Right forelimb (tissue), 1 donor: Measurements from ENCODE around the gene DCANP1.

Experiments
- DNase-seq: peaks from one replicate; pipeline ENCODE4 v3.0.0-alpha.2; 2018

DCANP1 gene

DNA sequence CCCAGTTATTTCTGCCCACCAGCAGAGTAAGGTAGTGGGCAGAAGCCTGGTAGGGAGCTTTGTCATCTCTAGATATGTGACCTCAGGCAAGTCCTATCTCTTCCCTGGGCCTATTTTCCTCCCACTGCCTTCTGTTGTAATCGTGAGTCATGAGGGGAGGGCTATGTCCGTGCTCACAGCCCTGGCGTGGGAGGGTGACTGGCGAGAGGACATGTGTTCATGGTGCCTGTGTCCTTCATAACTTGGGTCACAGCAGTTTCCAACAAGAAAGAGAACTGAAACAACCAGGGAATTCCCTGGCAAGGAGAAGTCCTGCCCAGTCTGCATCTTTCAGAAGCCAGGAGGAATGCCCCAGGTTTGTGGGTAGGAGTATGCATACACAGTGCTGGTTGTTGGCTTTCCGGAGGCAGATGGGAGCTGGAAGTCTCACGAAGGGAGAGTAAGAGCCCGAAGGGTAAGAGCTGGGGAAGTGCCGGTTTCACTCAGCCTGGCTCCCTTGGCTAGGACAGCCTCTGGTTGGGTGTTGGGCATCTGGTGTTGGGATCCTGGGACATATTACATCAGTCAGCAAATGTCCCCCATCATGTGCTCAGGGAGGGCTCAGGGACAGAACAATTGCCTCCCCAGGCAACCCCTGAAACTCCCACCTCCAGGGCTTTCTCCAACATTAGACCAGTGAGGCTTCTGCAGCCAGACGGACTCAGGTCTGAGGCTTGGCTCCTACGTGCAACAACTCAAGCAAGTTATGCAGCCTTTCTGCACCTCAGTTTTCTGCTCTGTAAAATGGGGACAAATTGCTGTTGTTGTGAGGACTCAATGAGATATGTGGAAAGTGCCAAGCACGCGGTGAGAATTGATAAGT, 9.3 kb upstream of the DCANP1 start:
- DNase-seq: peak; percentile 41

DNA sequence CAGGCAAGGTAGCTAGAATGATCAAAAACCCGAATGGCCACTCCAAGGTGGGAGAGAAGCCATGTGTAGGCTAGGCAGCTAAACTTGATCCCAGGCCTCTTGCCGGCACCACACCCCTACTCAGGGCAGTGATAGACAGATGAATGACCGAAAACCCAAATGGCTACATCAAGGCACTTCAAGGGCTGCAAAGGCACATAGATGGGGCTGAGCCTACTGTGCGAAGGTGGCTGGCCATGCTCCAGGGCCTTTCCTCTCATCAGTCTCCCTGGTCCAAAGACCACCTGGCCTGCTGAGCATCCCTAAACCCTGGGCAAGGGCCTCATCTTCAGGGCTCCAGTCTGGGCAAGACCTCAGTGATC, 8.7 kb upstream of the DCANP1 start:
- DNase-seq: peak; percentile 26

DNA sequence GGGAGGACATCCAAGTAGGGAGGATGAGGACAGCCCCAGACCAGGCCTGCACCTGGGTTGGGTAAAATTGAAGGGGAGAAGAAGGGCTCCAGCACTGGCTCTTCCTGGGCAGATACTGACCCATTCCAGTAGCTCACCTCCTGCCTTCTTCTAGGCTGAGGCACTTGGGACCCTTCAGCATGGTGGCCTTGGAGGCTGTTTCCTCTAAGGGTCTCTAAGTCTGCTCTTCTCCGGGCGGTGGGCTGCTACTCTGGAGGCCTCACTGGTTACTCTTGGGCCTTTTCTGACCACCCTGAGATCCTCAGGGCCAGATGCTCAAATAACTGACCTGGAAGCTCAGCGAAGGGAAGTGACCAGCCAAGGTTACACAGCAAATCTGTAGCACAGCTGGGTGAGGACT, 7.8 kb upstream of the DCANP1 start:
- DNase-seq: peak; percentile 7

DNA sequence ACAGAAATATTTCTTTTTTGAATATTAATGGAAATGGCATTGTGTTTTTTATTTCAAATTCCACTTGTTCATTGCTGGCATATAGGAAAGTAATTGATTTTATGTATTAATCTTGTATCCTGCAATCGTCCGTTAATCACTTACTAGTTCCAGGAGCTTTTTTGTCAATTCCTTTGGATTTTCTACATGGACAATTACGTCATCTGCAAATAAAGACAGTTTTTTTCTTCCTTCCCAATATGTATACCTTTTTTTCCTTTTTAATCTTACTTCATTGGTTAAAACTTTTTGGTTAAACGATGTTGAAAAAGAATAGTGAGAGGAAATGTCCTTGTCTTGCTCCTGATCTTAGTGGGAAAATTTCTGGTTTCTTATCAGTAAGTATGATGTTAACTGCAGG, 6.5 kb upstream of the DCANP1 start:
- DNase-seq: no peak

DNA sequence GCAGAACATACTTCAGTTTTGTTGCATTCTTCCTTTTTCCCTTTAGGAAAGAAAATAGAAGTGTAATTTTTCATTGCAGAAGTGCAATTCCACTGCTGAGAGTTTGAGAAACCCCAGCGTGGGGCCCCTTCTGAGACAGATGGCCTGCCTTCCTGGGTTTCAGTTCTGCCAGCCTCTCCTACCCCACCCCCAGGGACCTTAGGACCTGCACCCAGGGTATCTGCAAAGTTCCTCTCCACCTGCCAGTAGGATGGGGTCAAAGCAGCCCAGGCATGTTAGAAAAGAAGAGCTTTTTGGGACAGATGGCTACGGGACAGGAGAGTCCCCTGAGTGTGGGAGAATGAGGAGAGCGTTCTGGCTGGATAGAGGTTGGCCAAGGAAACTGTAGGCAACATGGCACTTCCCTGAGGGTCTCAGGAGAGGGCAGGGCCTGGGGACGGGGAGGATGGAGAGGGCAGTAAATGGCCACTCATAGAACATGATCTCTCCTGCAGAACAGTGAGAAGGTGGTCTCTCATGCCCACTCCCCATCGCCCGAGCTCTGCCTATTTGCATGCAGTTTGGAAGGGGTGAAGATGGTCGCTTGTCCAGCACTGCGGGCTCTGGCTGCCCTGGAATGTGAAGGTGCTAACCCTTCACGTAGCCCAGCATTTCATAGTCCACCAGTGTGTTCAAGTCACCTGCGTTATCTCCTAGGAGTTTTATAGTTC, 5.3 kb upstream of the DCANP1 start, which contains the start of gene TIFAB:
TSS of gene TIFAB (minus strand) at position 31 of the 710 bp plus-strand sequence. CDS start 2,412 bp downstream, outside the sequence.
- DNase-seq: peak; percentile 37

DNA sequence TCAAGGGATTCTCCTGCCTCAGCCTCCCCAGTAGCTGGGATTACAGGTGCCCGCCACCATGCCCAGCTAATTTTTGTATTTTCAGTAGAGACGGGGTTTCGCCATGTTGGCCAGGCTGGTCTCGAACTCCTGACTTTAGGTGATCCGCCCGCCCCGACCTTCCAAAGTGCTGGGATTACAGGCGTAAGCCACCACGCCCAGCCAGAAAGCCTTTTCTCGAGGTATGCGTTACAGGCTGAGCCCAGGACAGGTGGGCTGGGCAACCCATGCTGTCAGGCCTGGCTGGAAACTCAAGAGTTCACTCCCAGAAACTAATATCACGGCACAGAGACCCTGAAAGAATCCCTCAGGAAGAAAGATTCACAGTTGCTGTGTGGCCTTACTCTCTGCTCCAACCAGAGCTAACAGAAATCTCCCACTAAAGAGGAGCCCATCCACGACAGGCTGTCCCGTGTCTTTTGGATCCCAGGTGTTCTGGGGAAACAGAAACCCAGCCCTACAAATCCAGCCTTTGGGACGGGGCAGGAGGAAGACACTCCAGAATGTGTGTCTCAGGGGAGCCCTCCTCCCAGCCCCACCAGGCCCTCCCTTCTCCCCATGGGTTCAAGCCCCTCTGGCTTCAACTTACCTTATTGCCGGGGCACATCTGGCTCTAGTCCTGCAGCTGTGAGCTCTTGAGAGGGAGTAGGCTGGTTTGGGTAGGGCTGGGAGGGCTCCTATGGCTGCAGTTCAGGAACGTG, 4.6 kb upstream of the DCANP1 start:
- peak; percentile 6 for DNase-seq

DNA sequence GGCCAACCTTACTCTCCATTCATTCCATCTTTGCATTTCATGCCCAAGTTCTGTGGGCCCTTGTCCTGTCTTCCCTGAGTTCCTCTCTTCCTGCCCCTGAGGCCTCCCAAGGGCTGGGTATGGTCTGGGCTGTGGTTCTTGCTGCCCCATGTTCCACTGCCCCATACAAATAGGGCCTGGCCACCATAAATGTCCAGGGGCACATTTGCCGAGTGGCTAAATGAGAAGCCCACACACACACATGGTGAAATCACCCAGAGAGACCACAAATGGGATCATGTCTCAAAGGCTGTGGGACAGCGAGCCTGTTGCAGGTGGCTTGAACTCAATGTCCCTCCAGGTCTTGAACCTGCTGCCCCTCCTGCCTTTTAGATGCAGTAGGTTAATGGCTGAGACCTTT, 3.8 kb upstream of the DCANP1 start:
- DNase-seq: peak; percentile 36

DNA sequence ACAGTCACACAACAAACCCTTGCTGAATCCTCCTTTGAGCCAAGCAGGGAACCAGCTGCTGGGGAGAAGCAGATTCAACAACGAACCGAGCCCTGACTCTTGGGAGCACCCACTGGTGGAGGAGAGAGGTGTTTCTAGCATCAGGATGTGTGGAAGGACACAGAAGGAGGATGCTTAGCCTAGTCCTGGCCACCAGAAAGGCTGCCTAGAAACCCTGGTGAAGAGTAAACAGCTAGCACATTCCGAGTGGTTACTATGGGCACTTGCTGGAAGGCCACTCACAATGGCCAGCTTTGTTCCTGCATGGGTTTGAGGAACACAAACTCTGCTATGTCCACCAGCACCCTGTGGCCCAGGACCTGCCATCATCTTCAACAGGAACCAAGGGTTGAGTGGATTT, 3.2 kb upstream of the DCANP1 start:
- DNase-seq: peak; percentile 17

DNA sequence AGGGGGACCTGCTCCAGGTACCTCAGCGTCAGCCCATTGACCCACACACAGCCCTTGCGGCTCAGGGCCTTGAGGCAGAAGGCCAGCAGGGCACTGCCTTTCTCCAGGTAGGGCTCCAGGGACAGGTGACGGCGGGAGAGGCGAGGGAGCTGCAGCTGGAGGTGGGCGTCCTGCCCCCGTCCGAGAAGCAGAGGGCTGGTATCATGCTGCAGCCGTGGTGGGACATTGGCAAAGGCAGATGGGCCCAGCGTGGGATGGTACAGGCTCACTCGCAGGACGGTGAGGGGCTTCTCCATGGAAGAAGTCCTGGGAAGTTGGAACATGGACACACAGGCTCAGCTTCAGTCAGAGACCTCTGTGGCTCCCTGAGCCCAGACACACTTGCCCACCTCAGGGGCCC, 2.5 kb upstream of the DCANP1 start:
- no peak for DNase-seq

DNA sequence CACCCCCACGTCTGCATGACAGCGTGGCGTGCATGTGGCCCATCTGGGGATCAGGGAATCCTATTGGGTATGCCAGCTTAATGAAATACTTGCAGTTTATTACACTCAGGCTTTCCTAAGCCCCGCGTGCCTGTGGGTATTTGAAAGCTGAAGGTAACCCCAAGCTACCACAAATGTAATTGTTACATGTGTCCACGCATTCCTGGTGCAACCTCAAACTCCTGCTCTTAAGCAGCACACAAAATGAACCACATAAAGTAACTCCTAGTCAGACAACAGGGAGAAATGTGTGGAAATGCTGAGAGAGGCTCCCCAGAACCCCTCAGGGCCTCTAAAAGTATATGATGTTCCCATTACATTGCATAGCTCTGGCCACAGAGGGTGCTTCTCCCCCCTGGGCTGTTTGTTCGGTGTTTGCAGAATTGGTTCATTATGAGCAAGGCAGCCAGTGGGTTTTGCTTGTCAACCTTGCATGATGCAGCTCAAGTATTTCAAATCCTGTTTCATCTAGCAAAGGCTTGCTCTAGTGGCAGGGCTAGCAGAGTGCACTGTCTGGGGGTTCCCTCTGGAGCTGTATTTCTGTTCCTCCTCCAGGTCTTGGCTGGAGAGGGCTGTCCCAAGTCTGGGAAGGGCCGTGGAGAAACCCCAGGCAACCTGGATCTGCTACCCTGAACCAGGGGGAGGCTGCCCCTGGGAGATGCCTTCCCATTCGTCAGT, 1.8 kb upstream of the DCANP1 start:
- peak; percentile 25 for DNase-seq

DNA sequence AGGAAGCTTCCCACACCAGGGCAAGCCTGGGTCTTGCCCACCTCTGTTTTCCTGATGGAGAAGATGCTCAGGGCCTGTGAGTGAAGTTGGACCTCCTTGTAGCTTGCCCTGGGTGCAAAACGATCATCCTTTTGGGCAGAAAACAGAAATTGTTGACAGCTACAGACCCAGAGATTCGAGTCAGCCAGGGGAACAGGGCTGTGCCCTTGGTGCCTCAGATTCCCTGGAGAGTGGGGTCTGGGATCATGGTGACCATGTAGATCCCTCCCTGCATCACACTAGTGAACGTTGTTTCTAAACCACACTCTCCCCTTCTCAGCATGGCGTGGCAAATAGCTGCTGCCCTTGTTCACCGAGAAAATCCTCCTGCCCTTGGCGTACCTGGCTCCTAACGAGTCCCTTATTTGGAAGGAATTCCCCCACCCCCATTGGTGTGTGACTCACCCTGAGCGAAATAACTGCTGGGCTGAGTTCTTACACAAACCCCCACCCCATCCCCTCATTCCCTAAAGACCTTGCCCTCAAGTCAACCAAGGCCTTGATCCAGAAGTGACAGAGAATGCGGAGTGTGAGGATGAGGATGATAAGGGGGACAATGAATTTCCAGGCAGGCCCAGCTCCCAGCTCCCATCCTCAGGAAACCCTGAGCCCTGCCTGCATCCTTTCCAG, 1.1 kb upstream of the DCANP1 start:
- peak; percentile 16 for DNase-seq

DNA sequence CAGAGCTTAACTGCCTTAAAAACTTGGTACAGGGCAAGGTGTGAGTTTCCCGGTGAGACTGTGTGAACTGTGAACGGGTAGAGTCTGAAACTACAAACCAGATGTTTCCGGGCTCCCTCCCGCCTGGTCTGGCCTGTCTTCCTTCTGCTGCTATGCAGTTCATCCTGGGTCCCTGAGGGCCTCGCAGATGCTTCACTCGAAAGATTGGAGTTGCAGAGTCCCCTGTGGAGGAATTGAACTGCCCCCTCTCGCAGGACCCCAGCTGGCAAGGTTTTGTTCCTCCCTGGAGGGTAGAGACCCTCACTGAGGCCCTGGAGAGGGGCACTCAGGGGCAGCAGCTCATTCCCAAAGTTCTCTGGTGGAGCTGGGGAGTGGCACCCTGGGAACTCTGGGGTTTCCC, 533 bp downstream of the DCANP1 start:
- DNase-seq: peak; percentile 43

DNA sequence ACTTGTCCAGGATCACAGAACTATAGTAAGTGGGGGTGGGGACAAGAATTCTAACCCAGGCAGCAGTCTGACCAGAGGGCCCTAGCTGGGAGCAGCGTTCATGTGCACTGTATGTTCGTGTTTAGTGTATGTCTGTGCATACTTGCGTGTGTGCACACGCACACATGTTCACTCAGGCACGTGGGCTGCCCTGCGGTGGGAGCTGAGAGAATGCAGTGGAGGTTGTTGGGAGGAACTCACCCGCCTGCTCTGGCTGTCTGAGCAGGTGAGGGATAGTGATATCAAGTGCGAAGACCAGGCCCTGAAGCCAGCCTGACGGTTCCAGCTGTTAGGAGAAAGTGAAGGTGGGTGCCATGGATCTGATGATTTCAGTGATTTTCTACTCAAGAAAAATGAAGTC, 942 bp downstream of the DCANP1 start:
- DNase-seq: peak; percentile 35

DNA sequence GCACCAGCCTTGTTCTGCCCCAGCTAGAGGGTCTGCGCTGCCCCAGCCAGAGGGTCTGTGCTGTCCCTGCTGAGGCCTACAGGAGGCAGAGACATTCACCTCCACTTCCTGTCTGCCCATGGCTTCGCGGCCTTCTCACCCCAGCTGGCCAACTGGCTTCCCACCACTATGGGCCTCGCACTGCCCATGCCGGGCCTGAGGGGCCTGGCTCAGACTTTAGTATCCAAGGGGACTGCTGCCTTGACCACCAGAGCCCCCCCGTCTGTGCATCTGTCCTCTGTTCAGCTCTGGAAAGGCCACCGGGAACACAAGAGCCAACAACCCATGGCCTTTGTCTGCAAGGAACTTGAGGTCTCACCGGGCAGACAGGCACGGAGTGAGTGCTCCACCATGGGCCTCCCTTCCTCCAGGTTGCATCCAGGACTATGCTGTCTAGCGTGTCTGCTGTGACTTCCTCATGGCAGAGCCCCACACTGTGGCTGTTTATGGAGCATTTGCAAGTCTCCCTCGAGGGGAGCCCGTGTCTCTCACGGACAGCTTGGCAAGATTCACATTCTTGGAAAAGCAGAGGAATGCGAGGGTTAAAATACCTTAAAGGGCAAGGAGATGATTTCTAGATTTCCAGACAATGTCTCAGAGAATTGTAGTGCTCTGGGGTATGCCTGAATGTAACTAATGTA, 1.7 kb downstream of the DCANP1 start:
- peak; percentile 32 for DNase-seq

DNA sequence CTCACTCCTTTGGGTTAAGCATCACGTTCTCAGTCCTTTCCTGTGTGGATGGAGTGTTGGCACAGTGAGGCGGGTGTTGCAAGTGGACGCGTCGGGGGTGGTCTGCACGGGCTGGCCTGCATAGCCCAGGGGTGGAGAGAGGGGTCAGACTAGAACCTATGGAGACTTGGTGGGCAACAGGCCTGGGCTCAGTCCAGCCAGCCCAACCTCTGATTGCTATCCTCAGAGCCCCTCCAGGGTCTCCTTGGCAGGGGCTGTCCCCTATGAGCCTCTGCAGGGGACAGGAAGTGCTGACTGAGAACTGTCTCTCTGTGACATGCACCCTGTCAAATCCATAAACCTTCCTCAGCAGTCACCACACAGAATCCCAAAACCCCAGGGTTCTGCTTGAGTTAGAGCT, 2.3 kb downstream of the DCANP1 start:
- no peak for DNase-seq

DNA sequence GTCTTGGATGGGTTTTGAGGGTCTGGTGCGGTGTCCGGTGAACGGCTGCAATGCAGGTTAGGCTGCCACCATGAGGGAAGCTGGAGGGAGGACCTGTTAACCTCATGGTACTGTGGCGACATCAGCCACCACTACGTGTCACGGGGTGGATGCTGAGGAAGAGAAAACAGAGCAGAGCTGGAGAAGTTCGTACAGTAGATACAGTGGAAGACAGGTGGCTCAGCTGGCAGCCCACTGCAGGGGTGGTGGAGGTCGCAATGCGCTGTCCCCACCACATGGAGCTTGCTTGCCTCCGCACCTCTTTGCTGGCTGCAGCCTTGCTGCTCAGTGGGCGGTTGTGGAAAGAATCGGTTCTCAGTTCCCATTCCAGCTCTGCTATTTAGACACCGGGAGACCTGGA, 2.8 kb downstream of the DCANP1 start:
- DNase-seq: peak; percentile 42

DNA sequence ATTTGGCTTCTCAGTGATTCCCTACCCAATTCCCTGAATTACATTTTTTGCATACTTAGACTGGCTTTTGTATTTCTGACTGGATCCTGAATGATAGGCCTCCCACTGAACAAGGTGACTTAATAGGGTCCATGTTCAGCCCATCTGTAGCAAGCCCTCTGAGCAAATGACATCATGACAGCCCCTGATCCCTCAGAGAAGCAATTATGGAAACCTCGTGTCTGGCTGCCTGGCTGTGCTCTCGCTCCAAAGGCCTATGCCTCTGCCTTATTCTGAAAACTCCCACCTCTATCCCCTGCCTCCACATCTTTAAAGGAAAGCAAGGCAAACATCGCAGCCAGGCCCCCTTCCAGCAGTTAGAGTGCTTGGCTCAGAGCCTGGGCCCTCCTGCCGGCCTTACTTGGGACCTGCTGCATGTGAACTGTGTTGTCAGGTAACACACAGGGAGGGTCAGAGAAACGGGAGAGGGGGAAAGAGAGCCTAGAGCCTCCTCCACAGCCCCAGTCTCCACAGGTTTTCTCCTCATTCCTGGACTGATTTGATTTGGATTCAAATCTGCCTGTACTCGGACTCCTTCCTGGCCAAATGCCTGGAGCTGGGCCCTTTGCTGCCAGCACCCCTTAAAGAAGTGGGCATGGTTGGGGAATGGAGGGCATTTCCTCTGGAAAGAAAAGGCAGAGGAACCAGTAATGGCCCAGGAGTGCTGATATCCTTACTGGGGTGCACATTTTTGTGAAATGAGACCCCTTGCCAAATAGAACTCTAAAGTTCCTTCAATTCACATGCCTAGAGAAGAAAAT, 3.8 kb downstream of the DCANP1 start:
- DNase-seq: peak; percentile 66

DNA sequence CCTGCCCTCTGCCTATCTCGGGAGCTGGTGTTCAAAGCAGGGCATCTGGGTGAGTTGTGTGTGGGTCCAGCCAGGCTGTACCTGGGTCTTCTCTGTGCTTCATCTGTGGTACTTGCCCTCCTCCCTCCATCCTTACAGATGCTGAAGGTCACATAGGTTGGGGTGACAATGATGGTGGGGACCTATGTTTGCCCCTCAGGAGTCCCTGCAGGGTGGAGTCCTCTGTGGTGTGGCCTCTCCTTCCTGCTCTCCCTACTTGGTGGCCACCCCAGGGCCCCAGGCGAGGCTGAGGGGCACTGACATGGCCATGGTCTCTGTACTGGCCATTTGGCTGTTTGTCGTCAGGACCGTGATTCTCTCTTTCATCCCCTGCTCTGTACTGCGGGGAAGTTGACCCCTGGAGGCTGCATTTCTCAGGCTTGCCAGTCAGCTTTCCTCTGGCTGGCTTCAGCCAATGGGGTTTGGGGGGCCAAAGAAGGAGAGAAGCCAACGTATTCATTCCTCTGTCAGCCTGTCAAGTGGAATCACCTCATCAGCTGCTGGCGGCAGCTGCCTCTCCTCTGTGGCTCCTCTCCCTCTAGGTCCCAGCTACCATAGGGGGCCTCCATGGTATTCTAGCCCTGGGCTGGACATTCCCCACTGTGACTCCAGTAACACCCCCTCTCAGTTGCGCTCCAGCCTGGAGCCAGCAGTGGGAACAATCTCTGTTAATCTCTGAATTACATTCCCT, 4.6 kb downstream of the DCANP1 start:
- DNase-seq: peak; percentile 48

DNA sequence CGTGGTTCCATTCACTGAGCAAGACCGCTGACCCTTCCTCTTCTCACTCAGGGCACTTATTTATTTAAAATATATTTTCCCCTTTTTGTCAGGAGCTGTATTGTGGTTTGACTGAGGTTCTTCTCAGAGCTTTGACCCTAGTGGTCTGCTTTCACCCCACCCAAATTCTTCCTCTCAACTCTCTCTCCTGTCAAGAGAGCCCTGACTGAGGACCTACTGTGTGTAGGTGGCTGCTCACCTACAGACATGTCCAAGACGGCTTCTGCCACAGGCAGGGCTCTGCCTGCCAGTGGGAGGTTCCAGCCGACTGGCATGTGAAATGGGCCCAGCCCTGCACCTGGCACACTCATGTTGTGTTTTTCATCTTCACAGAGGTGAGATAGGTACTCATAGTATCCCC, 5.2 kb downstream of the DCANP1 start:
- DNase-seq: peak; percentile 22

DNA sequence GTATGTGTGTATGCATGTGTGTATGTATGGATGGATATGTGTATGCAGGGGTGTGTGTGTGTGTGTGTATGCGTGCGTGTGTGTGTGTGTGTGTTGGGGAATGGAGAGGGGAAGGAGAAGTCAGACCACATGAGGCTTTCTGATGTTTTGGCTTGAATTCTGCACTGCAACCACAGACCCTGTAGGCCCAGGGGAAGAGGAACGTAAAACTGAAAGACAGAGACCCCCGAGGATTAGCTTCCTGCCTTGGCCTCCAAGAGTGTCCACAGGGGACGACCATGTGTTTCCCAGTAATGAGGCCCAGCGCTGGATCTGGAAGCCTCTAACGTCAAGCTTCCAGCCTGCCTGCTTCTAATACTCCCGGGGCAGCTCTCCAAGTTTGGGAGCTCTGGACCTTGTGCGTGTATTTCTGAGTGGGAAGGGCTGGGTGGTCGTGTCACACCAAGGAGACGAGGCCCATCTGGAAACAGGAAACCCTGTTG, 5.8 kb downstream of the DCANP1 start:
- DNase-seq: peak; percentile 65
